Breast epithelium (tissue), 3 donors: ENCODE results near the gene LRRK1.
A peak's percentile ranks its signal among the peaks of the same experiment; 100 is the strongest.

Experiments used
- CTCF ChIP-seq, 3 donors: fragments of 450-650 bp; IDR thresholded peaks; one replicate each; pipeline ENCODE4 v1.5.1; 2016 to 2017; ENCODE audit warnings: antibody characterized with exemption in 3 of 3, mild to moderate bottlenecking in 3 of 3, moderate library complexity in 3 of 3
- POLR2AphosphoS5 ChIP-seq, 3 donors: sonication (generic); formaldehyde crosslinking; IDR thresholded peaks; one replicate each; pipeline ENCODE4 v1.6.1; 2017; ENCODE audit warnings: antibody characterized with exemption in 3 of 3

GRCh38 chr15:100879464-100880138 is 39.6 kb upstream of the LRRK1 start, which contains the start of gene ALDH1A3:
- TF ChIP-seq CTCF (IDR thresholded peaks at IDR 0.05) (no peak), POLR2AphosphoS5 (IDR thresholded peaks at IDR 0.05) (peak in 1 of 3 donors; percentile 68)
